ENCODE results near the gene B4GALT1. TPM values are rescaled to one million over a fixed set of nuclear protein-coding genes. Genes with fewer than 3 reads are reported as not detected.

Gene B4GALT1
- total RNA-seq, 1 experiment from 2014 or later, result 31.4 TPM

DNA sequence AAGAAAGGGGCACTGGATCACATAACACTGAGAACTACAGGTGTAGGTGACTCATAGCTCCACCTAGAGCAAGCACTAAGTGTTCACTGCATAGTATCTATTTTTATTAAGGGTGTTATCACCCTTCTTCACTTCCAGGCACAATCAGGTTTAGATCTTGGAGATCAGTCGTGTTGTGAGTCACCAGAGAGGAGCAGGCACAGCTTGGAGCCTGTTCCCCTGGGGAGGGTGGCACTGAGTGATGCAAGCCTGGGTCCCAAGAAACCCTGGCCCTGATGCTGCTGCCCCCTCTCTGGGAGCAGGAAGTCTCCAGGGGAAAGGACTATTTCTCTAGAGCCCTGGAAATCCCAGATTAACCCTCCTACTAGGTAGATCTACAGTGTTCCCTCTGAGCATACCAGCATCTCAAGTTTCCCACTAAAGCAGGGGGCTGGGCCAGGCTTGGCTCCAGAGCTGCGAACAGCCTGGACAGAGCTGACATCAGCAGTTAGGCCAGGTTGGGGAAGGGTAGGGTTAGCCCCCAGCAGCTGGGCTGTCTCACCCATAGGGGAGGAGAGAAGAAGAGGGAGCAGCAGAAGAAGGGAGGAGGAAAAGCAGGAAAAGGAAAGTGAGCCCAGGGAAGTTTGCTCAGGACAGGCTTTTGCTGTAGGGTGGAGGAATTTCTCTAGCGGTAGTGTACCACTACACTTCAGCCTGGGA is 44.7 kb upstream of the B4GALT1 start (continued):
- TF ChIP-seq ZFX (IDR thresholded peaks at IDR 0.05) (no peak), ZNF274 (IDR thresholded peaks at IDR 0.05; ENCODE audit: low read depth, low read length) (no peak), CBX3 (IDR thresholded peaks at IDR 0.05; ENCODE audit: low read depth) (peak; percentile 73; the same call in 1 of the 2 replicates), SP1 (IDR thresholded peaks at IDR 0.05; ENCODE audit: low read depth) (no peak; the same call in 1 of the 2 replicates), JUND (IDR thresholded peaks at IDR 0.05) (peak; percentile 68), YY1 (IDR thresholded peaks at IDR 0.05; ENCODE audit: extremely low read depth, insufficient replicate concordance, low read depth, low read length) (no peak), SRF (IDR thresholded peaks at IDR 0.05; ENCODE audit: low read depth) (no peak), POLR2A (IDR thresholded peaks at IDR 0.05; ENCODE audit: borderline replicate concordance, extremely low read depth, insufficient read depth, insufficient read length) (no peak), MAX (IDR thresholded peaks at IDR 0.05) (peak; percentile 62), EZH2phosphoT487 (IDR thresholded peaks at IDR 0.05; ENCODE audit: borderline replicate concordance) (no peak), SIN3A (IDR thresholded peaks at IDR 0.05; ENCODE audit: low read depth) (no peak), EGR1 (IDR thresholded peaks at IDR 0.05; ENCODE audit: low read depth) (no peak)
- TF ChIP-seq, protein P1, sequence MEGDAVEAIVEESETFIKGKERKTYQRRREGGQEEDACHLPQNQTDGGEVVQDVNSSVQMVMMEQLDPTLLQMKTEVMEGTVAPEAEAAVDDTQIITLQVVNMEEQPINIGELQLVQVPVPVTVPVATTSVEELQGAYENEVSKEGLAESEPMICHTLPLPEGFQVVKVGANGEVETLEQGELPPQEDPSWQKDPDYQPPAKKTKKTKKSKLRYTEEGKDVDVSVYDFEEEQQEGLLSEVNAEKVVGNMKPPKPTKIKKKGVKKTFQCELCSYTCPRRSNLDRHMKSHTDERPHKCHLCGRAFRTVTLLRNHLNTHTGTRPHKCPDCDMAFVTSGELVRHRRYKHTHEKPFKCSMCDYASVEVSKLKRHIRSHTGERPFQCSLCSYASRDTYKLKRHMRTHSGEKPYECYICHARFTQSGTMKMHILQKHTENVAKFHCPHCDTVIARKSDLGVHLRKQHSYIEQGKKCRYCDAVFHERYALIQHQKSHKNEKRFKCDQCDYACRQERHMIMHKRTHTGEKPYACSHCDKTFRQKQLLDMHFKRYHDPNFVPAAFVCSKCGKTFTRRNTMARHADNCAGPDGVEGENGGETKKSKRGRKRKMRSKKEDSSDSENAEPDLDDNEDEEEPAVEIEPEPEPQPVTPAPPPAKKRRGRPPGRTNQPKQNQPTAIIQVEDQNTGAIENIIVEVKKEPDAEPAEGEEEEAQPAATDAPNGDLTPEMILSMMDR (IDR thresholded peaks at IDR 0.05 in 2 of 3, conservative IDR thresholded peaks at IDR 0.05 in 1 of 3; ENCODE audit: borderline replicate concordance in 1 of 3, insufficient read depth in 1 of 3, low read depth in 2 of 3, low read length in 2 of 3), result peak in 1 of 3 experiments; percentile 18; a peak in 1 of 6 replicates
- TF ChIP-seq, protein P2, sequence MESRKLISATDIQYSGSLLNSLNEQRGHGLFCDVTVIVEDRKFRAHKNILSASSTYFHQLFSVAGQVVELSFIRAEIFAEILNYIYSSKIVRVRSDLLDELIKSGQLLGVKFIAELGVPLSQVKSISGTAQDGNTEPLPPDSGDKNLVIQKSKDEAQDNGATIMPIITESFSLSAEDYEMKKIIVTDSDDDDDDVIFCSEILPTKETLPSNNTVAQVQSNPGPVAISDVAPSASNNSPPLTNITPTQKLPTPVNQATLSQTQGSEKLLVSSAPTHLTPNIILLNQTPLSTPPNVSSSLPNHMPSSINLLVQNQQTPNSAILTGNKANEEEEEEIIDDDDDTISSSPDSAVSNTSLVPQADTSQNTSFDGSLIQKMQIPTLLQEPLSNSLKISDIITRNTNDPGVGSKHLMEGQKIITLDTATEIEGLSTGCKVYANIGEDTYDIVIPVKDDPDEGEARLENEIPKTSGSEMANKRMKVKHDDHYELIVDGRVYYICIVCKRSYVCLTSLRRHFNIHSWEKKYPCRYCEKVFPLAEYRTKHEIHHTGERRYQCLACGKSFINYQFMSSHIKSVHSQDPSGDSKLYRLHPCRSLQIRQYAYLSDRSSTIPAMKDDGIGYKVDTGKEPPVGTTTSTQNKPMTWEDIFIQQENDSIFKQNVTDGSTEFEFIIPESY (IDR thresholded peaks at IDR 0.05; ENCODE audit: extremely low read depth, insufficient replicate concordance, low read length), result no peak

Data from HCT116 (cell line).